Skeletal muscle tissue (tissue), 4 donors: Measurements from ENCODE around the gene APLNR. TPM values are rescaled to one million over a fixed set of nuclear protein-coding genes. Genes with fewer than 3 reads are reported as not detected.

Experiments used
- H3K27ac ChIP-seq: one replicate; pipeline ENCODE4 v1.7.0; 2013; ENCODE audit warnings: mild to moderate bottlenecking, low read depth, low read length, inconsistent platforms
- H3K27me3 ChIP-seq, 3 donors: one replicate each; pipeline ENCODE4 v1.7.0; 2013; ENCODE audit warnings: low read length in 3 of 3; ENCODE audit not compliant: control insufficient read depth in 3 of 3, insufficient read depth in 3 of 3
- H3K36me3 ChIP-seq, 3 donors: one replicate each; pipeline ENCODE4 v1.7.0; 2013; ENCODE audit warnings: low read length in 3 of 3; ENCODE audit not compliant: control insufficient read depth in 3 of 3, insufficient read depth in 3 of 3
- H3K4me1 ChIP-seq, 3 donors: one replicate each; pipeline ENCODE4 v1.7.0; 2013; ENCODE audit warnings: low read length in 3 of 3, mild to moderate bottlenecking in 3 of 3; ENCODE audit not compliant: control insufficient read depth in 3 of 3, insufficient read depth in 3 of 3
- H3K4me3 ChIP-seq, 3 donors: one replicate each; pipeline ENCODE4 v1.7.0; 2013; ENCODE audit warnings: low read length in 3 of 3
- H3K9ac ChIP-seq, 3 donors: one replicate each; pipeline ENCODE4 v1.7.0; 2013; ENCODE audit warnings: low read length in 3 of 3, mild to moderate bottlenecking in 3 of 3, moderate library complexity in 2 of 3, low read depth in 1 of 3
- H3K9me3 ChIP-seq, 3 donors: one replicate each; pipeline ENCODE4 v1.7.0; 2013; ENCODE audit warnings: low read length in 3 of 3; ENCODE audit not compliant: control insufficient read depth in 3 of 3
- total RNA-seq: library from RNA; depleted of rRNA; stranded (reverse); fragments of >200 nt; gene quantifications from one replicate; pipeline ENCODE4 v1.2.3, GENCODE V29; 2014
- donor health status: Osteomylitis.

APLNR gene
- total RNA-seq, 1 donor from 2014 or later = 74.6 TPM

- H3K27me3 ChIP-seq = peaks cover 5 to 8% (median 5%) of the 10 kb centered on the region in 3 donors
- H3K36me3 ChIP-seq = no peaks in the 10 kb centered on the region
- H3K4me1 ChIP-seq = peaks cover 20 to 40% (median 37%) of the 10 kb centered on the region in 3 donors
- H3K4me3 ChIP-seq = no peak overlapping the region
- H3K9me3 ChIP-seq = no peaks in the 10 kb centered on the region
- no peak overlapping the region for H3K27ac ChIP-seq
- no peak overlapping the region for H3K9ac ChIP-seq
Measured at GRCh38 chr11:57203882-57204480, 33.1 kb downstream of the APLNR start.

- Histone ChIP-seq H3K9ac (no peak overlapping the region), H3K27me3 (peaks cover 5 to 8% (median 5%) of the 10 kb centered on the region in 3 donors), H3K36me3 (no peaks in the 10 kb centered on the region), H3K4me1 (peaks cover 20 to 37% (median 36%) of the 10 kb centered on the region in 3 donors), H3K27ac (peak overlapping the region; percentile 23), H3K4me3 (no peak overlapping the region), H3K9me3 (no peaks in the 10 kb centered on the region)
Measured at GRCh38 chr11:57203359-57203758, 33.7 kb downstream of the APLNR start.

- peak overlapping the region; percentile 23 for H3K27ac ChIP-seq
- no peaks in the 10 kb centered on the region for H3K9me3 ChIP-seq
- H3K4me1 ChIP-seq = peaks cover 25 to 37% (median 36%) of the 10 kb centered on the region in 3 donors
- H3K4me3 ChIP-seq = peak overlapping the region in 1 of 3 donors; percentile 19
- H3K36me3 ChIP-seq = no peaks in the 10 kb centered on the region
- peaks cover 5 to 8% (median 5%) of the 10 kb centered on the region in 3 donors for H3K27me3 ChIP-seq
- H3K9ac ChIP-seq = no peak overlapping the region
Measured at GRCh38 chr11:57202281-57202680, 34.8 kb downstream of the APLNR start.

- H3K9ac ChIP-seq = no peak overlapping the region
- H3K27ac ChIP-seq = peak overlapping the region; percentile 36
- H3K4me3 ChIP-seq = no peak overlapping the region
- peaks cover 25 to 36% (median 35%) of the 10 kb centered on the region in 3 donors for H3K4me1 ChIP-seq
- no peaks in the 10 kb centered on the region for H3K9me3 ChIP-seq
- no peaks in the 10 kb centered on the region for H3K36me3 ChIP-seq
- peaks cover 4 to 8% (median 5%) of the 10 kb centered on the region in 3 donors for H3K27me3 ChIP-seq
Measured at GRCh38 chr11:57200917-57201316, 36.1 kb downstream of the APLNR start.

GRCh38 chr11:57199330-57199729 is 37.7 kb downstream of the APLNR start:
- H3K27me3 ChIP-seq = peaks cover 0 to 8% (median 5%) of the 10 kb centered on the region in 3 donors
- no peak overlapping the region for H3K4me3 ChIP-seq
- H3K36me3 ChIP-seq = no peaks in the 10 kb centered on the region
- no peak overlapping the region for H3K27ac ChIP-seq
- peaks cover 25 to 36% (median 35%) of the 10 kb centered on the region in 3 donors for H3K4me1 ChIP-seq
- H3K9ac ChIP-seq = no peak overlapping the region
- H3K9me3 ChIP-seq = no peaks in the 10 kb centered on the region

- Histone ChIP-seq H3K9me3 (no peaks in the 10 kb centered on the region), H3K36me3 (no peaks in the 10 kb centered on the region), H3K27me3 (peaks cover 0 to 2% (median 0%) of the 10 kb centered on the region in 3 donors), H3K27ac (no peak overlapping the region), H3K4me3 (no peak overlapping the region), H3K9ac (no peak overlapping the region), H3K4me1 (peaks cover 22 to 25% (median 24%) of the 10 kb centered on the region in 3 donors)
Measured at GRCh38 chr11:57197762-57198161, 39.3 kb downstream of the APLNR start.

- Histone ChIP-seq H3K4me3 (no peak overlapping the region), H3K4me1 (peaks cover 13 to 17% (median 14%) of the 10 kb centered on the region in 3 donors), H3K9ac (no peak overlapping the region), H3K27me3 (no peaks in the 10 kb centered on the region), H3K27ac (no peak overlapping the region), H3K9me3 (no peaks in the 10 kb centered on the region), H3K36me3 (no peaks in the 10 kb centered on the region)
Measured at GRCh38 chr11:57196596-57196995, 40.5 kb downstream of the APLNR start.

- Histone ChIP-seq H3K36me3 (no peaks in the 10 kb centered on the region), H3K9me3 (no peaks in the 10 kb centered on the region), H3K9ac (no peak overlapping the region), H3K4me1 (peaks cover 0 to 6% (median 0%) of the 10 kb centered on the region in 3 donors), H3K4me3 (no peak overlapping the region), H3K27me3 (peaks cover 0 to 2% (median 0%) of the 10 kb centered on the region in 3 donors), H3K27ac (no peak overlapping the region)
Measured at GRCh38 chr11:57192316-57192715, 44.7 kb downstream of the APLNR start.

GRCh38 chr11:57191311-57192219 is 45.5 kb downstream of the APLNR start:
- Histone ChIP-seq H3K4me1 (peaks cover 0 to 6% (median 0%) of the 10 kb centered on the region in 3 donors), H3K27me3 (peaks cover 0 to 2% (median 0%) of the 10 kb centered on the region in 3 donors), H3K27ac (no peak overlapping the region), H3K4me3 (no peak overlapping the region), H3K36me3 (no peaks in the 10 kb centered on the region), H3K9ac (no peak overlapping the region), H3K9me3 (no peaks in the 10 kb centered on the region)

GRCh38 chr11:57190548-57190947 is 46.5 kb downstream of the APLNR start:
- H3K4me1 ChIP-seq = peaks cover 0 to 2% (median 0%) of the 10 kb centered on the region in 3 donors
- peaks cover 0 to 2% (median 0%) of the 10 kb centered on the region in 3 donors for H3K27me3 ChIP-seq
- no peaks in the 10 kb centered on the region for H3K9me3 ChIP-seq
- H3K36me3 ChIP-seq = no peaks in the 10 kb centered on the region
- H3K9ac ChIP-seq = no peak overlapping the region
- H3K27ac ChIP-seq = no peak overlapping the region
- no peak overlapping the region for H3K4me3 ChIP-seq
